Liver (tissue), 9 donors: Measurements from ENCODE around the gene TASOR2. TPM values are rescaled to one million over a fixed set of nuclear protein-coding genes. Genes with fewer than 3 reads are reported as not detected.

Experiments used
- DNase-seq: peaks from one replicate; pipeline ENCODE4 v3.0.0-alpha.2; 2017; ENCODE audit warnings: low spot score
- H3K27ac ChIP-seq, 2 donors: one replicate each; pipeline ENCODE4 v1.7.0; 2013; ENCODE audit warnings: inconsistent platforms in 2 of 2, low read length in 2 of 2, control low read depth in 1 of 2, low read depth in 1 of 2, mild to moderate bottlenecking in 1 of 2
- H3K27me3 ChIP-seq, 4 donors: one replicate each; pipeline versions ENCODE4 v1.6.1 to v1.7.0; 2013; ENCODE audit warnings: low read length in 3 of 4, inconsistent platforms in 1 of 4, mild to moderate bottlenecking in 1 of 4, moderate library complexity in 1 of 4; ENCODE audit not compliant: control insufficient read depth in 4 of 4, insufficient read depth in 4 of 4
- H3K36me3 ChIP-seq, 4 donors: one replicate each; pipeline versions ENCODE4 v1.6.1 to v1.7.0; 2013; ENCODE audit warnings: low read length in 3 of 4, mild to moderate bottlenecking in 3 of 4, low read depth in 1 of 4, moderate library complexity in 1 of 4; ENCODE audit not compliant: control insufficient read depth in 4 of 4, insufficient read depth in 3 of 4
- H3K4me1 ChIP-seq, 4 donors: one replicate each; pipeline versions ENCODE4 v1.6.1 to v1.7.0; 2013; ENCODE audit warnings: low read length in 3 of 4, mild to moderate bottlenecking in 3 of 4, moderate library complexity in 1 of 4; ENCODE audit not compliant: control insufficient read depth in 4 of 4, insufficient read depth in 4 of 4
- H3K4me3 ChIP-seq, 3 donors: one replicate each; pipeline versions ENCODE4 v1.6.1 to v1.7.0; 2013; ENCODE audit warnings: low read length in 3 of 3, control low read depth in 1 of 3, low read depth in 1 of 3, mild to moderate bottlenecking in 1 of 3
- H3K9ac ChIP-seq, 2 donors: one replicate each; pipeline ENCODE4 v1.7.0; 2013; ENCODE audit warnings: low read length in 2 of 2, mild to moderate bottlenecking in 2 of 2, moderate library complexity in 2 of 2, control low read depth in 1 of 2, low read depth in 1 of 2
- H3K9me3 ChIP-seq, 4 donors: one replicate each; pipeline versions ENCODE4 v1.6.1 to v1.7.0; 2013; ENCODE audit warnings: low read length in 3 of 4; ENCODE audit not compliant: control insufficient read depth in 4 of 4
- CTCF ChIP-seq: fragments of 150-350 bp; IDR thresholded peaks from 2 replicates; pipeline ENCODE4 v1.5.1; 2017; ENCODE audit warnings: improper control_type of control experiment, low read depth, low read length; ENCODE audit not compliant: missing input control
- EGR1 ChIP-seq, 2 donors: IDR thresholded peaks; 2 replicates each; pipeline ENCODE4 v1.6.1; 2016 to 2018; ENCODE audit warnings: antibody characterized with exemption in 2 of 2, low read depth in 2 of 2
- FOXA2 ChIP-seq: IDR thresholded peaks from 2 replicates; pipeline ENCODE4 v1.6.1; 2016; ENCODE audit warnings: antibody characterized with exemption
- GABPA ChIP-seq, 2 donors: IDR thresholded peaks in 1 of 2; conservative IDR thresholded peaks in 1 of 2; 2 replicates each; pipeline ENCODE4 v1.6.1; 2016; ENCODE audit warnings: antibody characterized with exemption in 2 of 2, mild to moderate bottlenecking in 1 of 2, moderate library complexity in 1 of 2
- HNF4A ChIP-seq, 2 donors: conservative IDR thresholded peaks; 2 replicates each; pipeline ENCODE4 v1.6.1; 2016; ENCODE audit warnings: antibody characterized with exemption in 2 of 2, mild to moderate bottlenecking in 2 of 2
- HNF4G ChIP-seq: IDR thresholded peaks from 2 replicates; pipeline ENCODE4 v1.6.1; 2016; ENCODE audit warnings: antibody characterized with exemption
- JUND ChIP-seq, 2 donors: IDR thresholded peaks; 2 replicates each; pipeline ENCODE4 v1.6.1; 2016; ENCODE audit warnings: antibody characterized with exemption in 2 of 2
- MAX ChIP-seq: IDR thresholded peaks from 2 replicates; pipeline ENCODE4 v1.6.1; 2016; ENCODE audit warnings: antibody characterized with exemption
- REST ChIP-seq: IDR thresholded peaks from 2 replicates; pipeline ENCODE4 v1.6.1; 2016; ENCODE audit warnings: antibody characterized with exemption, mild to moderate bottlenecking
- RXRA ChIP-seq, 2 donors: IDR thresholded peaks; 2 replicates each; pipeline ENCODE4 v1.6.1; 2017 to 2018; ENCODE audit warnings: antibody characterized with exemption in 2 of 2, mild to moderate bottlenecking in 1 of 2
- SP1 ChIP-seq: IDR thresholded peaks from 2 replicates; pipeline ENCODE4 v1.6.1; 2018; ENCODE audit warnings: antibody characterized with exemption, mild to moderate bottlenecking
- TAF1 ChIP-seq: conservative IDR thresholded peaks from 2 replicates; pipeline ENCODE4 v1.6.1; 2016; ENCODE audit warnings: antibody characterized with exemption, mild to moderate bottlenecking
- ZBTB33 ChIP-seq: IDR thresholded peaks from 2 replicates; pipeline ENCODE4 v1.6.1; 2016; ENCODE audit warnings: antibody characterized with exemption
- WGBS: extraction: QIAGEN DNeasy Blood & Tissue Kit; methylation state at CpG from one replicate; pipeline ENCODE4 v1.1.7; 2013; 5-methylcytosine and 5-hydroxymethylcytosine counted together
- polyA plus RNA-seq, 2 donors: library from polyadenylated mRNA; stranded (reverse) in 1 of 2; unstranded in 1 of 2; fragments of 200-250 nt in 1 of 2; fragments of >200 nt in 1 of 2; fragmentation: Nextera tagmentation in 1 of 2; extraction: Ambion mirVana in 1 of 2; gene quantifications; one replicate each; pipeline versions ENCODE4 v1.2.1 to v1.2.3, GENCODE V29; 2013 to 2015
- total RNA-seq, 2 donors: library from RNA; depleted of rRNA; stranded (reverse); fragments of >200 nt; gene quantifications; one replicate each; pipeline ENCODE4 v1.2.3, GENCODE V29; 2014
- TF ChIP-seq, protein P1 (sequence below): IDR thresholded peaks from 2 replicates; pipeline ENCODE4 v1.6.1; 2016; ENCODE audit warnings: antibody characterized with exemption
- donor health status: healthy.
- donor health status: healthy.
- donor health status: healthy.
- donor health status: healthy.
- donor health status: healthy.

The TASOR2 gene
- total and polyA plus RNA-seq, 4 donors = 7.6 to 40.3 (median 14.2) TPM

- WGBS = 92% methylated on average over 9 of the region's 9 CpGs
- Histone ChIP-seq H3K9ac (peak overlapping the region in 1 of 2 donors; percentile 6), H3K27me3 (no peaks in the 10 kb centered on the region), H3K36me3 (no peaks in the 10 kb centered on the region), H3K27ac (peak overlapping the region in 1 of 2 donors; percentile 38), H3K4me1 (peaks cover 17 to 56% (median 41%) of the 10 kb centered on the region in 4 donors), H3K9me3 (no peaks in the 10 kb centered on the region), H3K4me3 (no peak overlapping the region)
- no peak for DNase-seq
- TF ChIP-seq CTCF (no peak), MAX (no peak), GABPA (IDR thresholded peaks at IDR 0.05 in 1 of 2, conservative IDR thresholded peaks at IDR 0.05 in 1 of 2) (no peak), RXRA (IDR thresholded peaks at IDR 0.05) (no peak)
These were observed 21.7 kb upstream of the TASOR2 start for GRCh38 chr10:5662708-5663579.

DNA sequence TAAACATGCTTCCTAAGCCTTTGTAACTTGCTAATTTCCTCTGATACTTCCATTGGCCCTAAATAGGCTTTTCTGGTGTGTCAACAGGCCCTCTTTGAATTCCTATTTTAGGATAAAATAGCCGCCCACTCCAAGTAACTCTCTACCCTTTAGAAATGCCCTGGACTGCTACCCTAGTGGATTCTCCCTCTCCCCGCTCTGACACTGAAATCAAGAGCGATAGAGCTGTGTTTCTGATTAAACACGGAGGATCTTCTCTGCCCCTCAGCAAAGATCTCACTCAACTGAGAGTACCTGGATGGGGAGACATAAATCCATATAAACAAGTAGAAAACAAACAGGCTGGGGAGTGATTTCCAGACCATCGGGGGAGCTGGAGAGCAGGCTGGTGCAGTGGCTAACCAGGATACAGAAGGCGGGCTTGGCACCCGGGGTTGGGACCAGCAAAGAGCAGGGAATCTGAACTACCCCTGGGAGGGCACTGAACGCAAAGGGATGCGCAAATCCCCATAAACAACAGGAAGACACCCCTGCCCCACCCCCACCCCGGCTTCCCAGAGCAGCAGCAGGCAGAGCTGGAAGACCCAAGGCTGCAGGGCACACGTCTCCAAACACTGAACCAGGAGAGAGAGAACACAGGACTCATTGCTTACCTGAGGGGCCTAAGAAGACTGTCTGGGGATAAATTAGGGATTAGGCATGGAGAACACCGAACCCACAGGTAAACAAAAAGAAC, 20.8 kb upstream of the TASOR2 start:
- TF ChIP-seq ZBTB33 = no peak
- no peak for TF ChIP-seq FOXA2
- TF ChIP-seq HNF4A (conservative IDR thresholded peaks at IDR 0.05) = no peak
- TF ChIP-seq TAF1 = no peak
- TF ChIP-seq HNF4G = no peak
- no peak for TF ChIP-seq SP1
- TF ChIP-seq REST = no peak
- no peak for TF ChIP-seq JUND (IDR thresholded peaks at IDR 0.05)
- TF ChIP-seq, protein P1, sequence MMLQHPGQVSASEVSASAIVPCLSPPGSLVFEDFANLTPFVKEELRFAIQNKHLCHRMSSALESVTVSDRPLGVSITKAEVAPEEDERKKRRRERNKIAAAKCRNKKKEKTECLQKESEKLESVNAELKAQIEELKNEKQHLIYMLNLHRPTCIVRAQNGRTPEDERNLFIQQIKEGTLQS = no peak
- TF ChIP-seq EGR1 (IDR thresholded peaks at IDR 0.05; ENCODE audit: low read depth in 2 of 2) = no peak
- Histone ChIP-seq H3K27ac (no peak overlapping the region), H3K9me3 (no peaks in the 10 kb centered on the region), H3K36me3 (no peaks in the 10 kb centered on the region), H3K4me1 (peaks cover 17 to 56% (median 40%) of the 10 kb centered on the region in 4 donors), H3K27me3 (no peaks in the 10 kb centered on the region), H3K4me3 (no peak overlapping the region), H3K9ac (no peak overlapping the region)
- no peak for DNase-seq
- WGBS = 66% methylated on average over 12 of the region's 12 CpGs
